Measurements from ENCODE around the gene KCNN1. TPM values are rescaled to one million over a fixed set of nuclear protein-coding genes. Genes with fewer than 3 reads are reported as not detected.
A peak's percentile ranks its signal among the peaks of the same experiment; 100 is the strongest.
"Not testable (repeated sequence)": the region's sequence is repeated elsewhere in the genome, so short reads cannot be mapped to it uniquely, and the experiment has no call there.

The KCNN1 gene
- polyA plus RNA-seq (9.9 and 13.8 TPM in 2 replicates), polyA minus RNA-seq (17.2 and 18.0 TPM in 2 replicates)

GRCh38 chr19:17966550-17967256, at the start of gene KCNN1:
Gene KCNN1 (plus strand): TSS chr19:17967107. CDS start chr19:17973889, 6,782 bp downstream.
- peak within 1 kb of the TSS; percentile 80 for H3K4me3 ChIP-seq (ENCODE audit: low read length)
- peak within 1 kb of the TSS; percentile 68 for H3K9ac ChIP-seq (ENCODE audit: low read length)
- TF ChIP-seq, protein P1, sequence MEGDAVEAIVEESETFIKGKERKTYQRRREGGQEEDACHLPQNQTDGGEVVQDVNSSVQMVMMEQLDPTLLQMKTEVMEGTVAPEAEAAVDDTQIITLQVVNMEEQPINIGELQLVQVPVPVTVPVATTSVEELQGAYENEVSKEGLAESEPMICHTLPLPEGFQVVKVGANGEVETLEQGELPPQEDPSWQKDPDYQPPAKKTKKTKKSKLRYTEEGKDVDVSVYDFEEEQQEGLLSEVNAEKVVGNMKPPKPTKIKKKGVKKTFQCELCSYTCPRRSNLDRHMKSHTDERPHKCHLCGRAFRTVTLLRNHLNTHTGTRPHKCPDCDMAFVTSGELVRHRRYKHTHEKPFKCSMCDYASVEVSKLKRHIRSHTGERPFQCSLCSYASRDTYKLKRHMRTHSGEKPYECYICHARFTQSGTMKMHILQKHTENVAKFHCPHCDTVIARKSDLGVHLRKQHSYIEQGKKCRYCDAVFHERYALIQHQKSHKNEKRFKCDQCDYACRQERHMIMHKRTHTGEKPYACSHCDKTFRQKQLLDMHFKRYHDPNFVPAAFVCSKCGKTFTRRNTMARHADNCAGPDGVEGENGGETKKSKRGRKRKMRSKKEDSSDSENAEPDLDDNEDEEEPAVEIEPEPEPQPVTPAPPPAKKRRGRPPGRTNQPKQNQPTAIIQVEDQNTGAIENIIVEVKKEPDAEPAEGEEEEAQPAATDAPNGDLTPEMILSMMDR (IDR thresholded peaks at IDR 0.05; ENCODE audit: poor library complexity, severe bottlenecking) = no peak
- TF ChIP-seq EZH2 (IDR thresholded peaks at IDR 0.05; ENCODE audit: borderline replicate concordance, insufficient read depth, low read length, poor library complexity, severe bottlenecking) = no peak
- TF ChIP-seq, protein P2, sequence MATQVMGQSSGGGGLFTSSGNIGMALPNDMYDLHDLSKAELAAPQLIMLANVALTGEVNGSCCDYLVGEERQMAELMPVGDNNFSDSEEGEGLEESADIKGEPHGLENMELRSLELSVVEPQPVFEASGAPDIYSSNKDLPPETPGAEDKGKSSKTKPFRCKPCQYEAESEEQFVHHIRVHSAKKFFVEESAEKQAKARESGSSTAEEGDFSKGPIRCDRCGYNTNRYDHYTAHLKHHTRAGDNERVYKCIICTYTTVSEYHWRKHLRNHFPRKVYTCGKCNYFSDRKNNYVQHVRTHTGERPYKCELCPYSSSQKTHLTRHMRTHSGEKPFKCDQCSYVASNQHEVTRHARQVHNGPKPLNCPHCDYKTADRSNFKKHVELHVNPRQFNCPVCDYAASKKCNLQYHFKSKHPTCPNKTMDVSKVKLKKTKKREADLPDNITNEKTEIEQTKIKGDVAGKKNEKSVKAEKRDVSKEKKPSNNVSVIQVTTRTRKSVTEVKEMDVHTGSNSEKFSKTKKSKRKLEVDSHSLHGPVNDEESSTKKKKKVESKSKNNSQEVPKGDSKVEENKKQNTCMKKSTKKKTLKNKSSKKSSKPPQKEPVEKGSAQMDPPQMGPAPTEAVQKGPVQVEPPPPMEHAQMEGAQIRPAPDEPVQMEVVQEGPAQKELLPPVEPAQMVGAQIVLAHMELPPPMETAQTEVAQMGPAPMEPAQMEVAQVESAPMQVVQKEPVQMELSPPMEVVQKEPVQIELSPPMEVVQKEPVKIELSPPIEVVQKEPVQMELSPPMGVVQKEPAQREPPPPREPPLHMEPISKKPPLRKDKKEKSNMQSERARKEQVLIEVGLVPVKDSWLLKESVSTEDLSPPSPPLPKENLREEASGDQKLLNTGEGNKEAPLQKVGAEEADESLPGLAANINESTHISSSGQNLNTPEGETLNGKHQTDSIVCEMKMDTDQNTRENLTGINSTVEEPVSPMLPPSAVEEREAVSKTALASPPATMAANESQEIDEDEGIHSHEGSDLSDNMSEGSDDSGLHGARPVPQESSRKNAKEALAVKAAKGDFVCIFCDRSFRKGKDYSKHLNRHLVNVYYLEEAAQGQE (IDR thresholded peaks at IDR 0.05; ENCODE audit: borderline replicate concordance) = no peak
- no peak for TF ChIP-seq SMC3 (conservative IDR thresholded peaks at IDR 0.05; ENCODE audit: poor library complexity)
- TF ChIP-seq MXI1 (conservative IDR thresholded peaks at IDR 0.05; ENCODE audit: poor library complexity, severe bottlenecking) = no peak
- no peak for TF ChIP-seq POLR2AphosphoS5 (IDR thresholded peaks at IDR 0.05)
- TF ChIP-seq EP300 (conservative IDR thresholded peaks at IDR 0.05; ENCODE audit: poor library complexity, severe bottlenecking) = no peak
- no peak for TF ChIP-seq TAF1 (IDR thresholded peaks at IDR 0.05; ENCODE audit: low read depth)
- TF ChIP-seq RAD21 (conservative IDR thresholded peaks at IDR 0.05) = no peak
- H3K27me3 ChIP-seq (ENCODE audit: insufficient read depth, low read depth, low read length) = no peaks in the 10 kb centered on the region
- H4K20me1 ChIP-seq (ENCODE audit: insufficient read depth) = no peaks in the 10 kb centered on the region
- peak within 1 kb of the TSS; percentile 76 for H3K4me2 ChIP-seq (ENCODE audit: low read length)
- H3F3A ChIP-seq (ENCODE audit: insufficient read depth, low read length, poor library complexity, severe bottlenecking) = no peaks in the 10 kb centered on the region
- H3K79me2 ChIP-seq (replicated peaks; ENCODE audit: insufficient read depth, low read length) = no peaks in the 10 kb centered on the region
- H3K27ac ChIP-seq (ENCODE audit: low read length) = no peak within 1 kb of the TSS
- H3K36me3 ChIP-seq (ENCODE audit: insufficient read depth, low read length) = no peaks in the 10 kb centered on the region
- H3K9me2 ChIP-seq (ENCODE audit: insufficient read depth, low read length) = no peaks in the 10 kb centered on the region
- H2AFZ ChIP-seq (ENCODE audit: low read depth, low read length) = peak within 1 kb of the TSS; percentile 56
- no peaks in the 10 kb centered on the region for H3K9me3 ChIP-seq (ENCODE audit: low read length)

DNA sequence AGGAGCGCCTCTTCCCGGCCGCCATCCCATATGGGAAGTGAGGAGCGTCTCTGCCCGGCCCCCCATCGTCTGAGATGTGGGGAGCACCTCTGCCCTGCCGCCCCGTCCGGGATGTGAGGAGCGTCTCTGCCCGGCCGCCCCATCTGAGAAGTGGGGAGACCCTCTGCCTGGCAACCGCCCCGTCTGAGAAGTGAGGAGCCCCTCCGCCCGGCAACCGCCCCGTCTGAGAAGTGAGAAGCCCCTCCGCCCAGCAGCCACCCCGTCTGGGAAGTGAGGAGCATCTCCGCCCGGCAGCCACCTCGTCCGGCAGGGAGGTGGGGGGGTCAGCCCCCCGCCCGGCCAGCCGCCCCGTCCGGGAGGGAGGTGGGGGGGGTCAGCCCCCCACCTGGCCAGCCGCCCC, 48.8 kb upstream of the KCNN1 start:
- not testable (repeated sequence) for H3K27me3 ChIP-seq (ENCODE audit: insufficient read depth, low read depth, low read length)

GRCh38 chr19:17919122-17919521, 47.8 kb upstream of the KCNN1 start:
- H2AFZ ChIP-seq (ENCODE audit: low read depth, low read length); H3F3A ChIP-seq (ENCODE audit: insufficient read depth, low read length, poor library complexity, severe bottlenecking); H3K9me2 ChIP-seq (ENCODE audit: insufficient read depth, low read length); H3K27me3 ChIP-seq (ENCODE audit: insufficient read depth, low read depth, low read length); H4K20me1 ChIP-seq (ENCODE audit: insufficient read depth); H3K27ac ChIP-seq (ENCODE audit: low read length); H3K9me3 ChIP-seq (ENCODE audit: low read length); H3K4me2 ChIP-seq (ENCODE audit: low read length); H3K9ac ChIP-seq (ENCODE audit: low read length); H3K79me2 ChIP-seq (replicated peaks; ENCODE audit: insufficient read depth, low read length); H3K4me3 ChIP-seq (ENCODE audit: low read length); H3K36me3 ChIP-seq (ENCODE audit: insufficient read depth, low read length): not testable (repeated sequence)

More for the DNA sequence above, 48.8 kb upstream of the KCNN1 start:
- H3K79me2 ChIP-seq (replicated peaks; ENCODE audit: insufficient read depth, low read length); H3K4me3 ChIP-seq (ENCODE audit: low read length); H3F3A ChIP-seq (ENCODE audit: insufficient read depth, low read length, poor library complexity, severe bottlenecking); H3K27ac ChIP-seq (ENCODE audit: low read length); H3K9ac ChIP-seq (ENCODE audit: low read length); H4K20me1 ChIP-seq (ENCODE audit: insufficient read depth); H3K36me3 ChIP-seq (ENCODE audit: insufficient read depth, low read length); H3K9me3 ChIP-seq (ENCODE audit: low read length); H2AFZ ChIP-seq (ENCODE audit: low read depth, low read length); H3K4me2 ChIP-seq (ENCODE audit: low read length); H3K9me2 ChIP-seq (ENCODE audit: insufficient read depth, low read length): not testable (repeated sequence)

Measured in neural cell (in vitro differentiated cells).